Endothelial cell of umbilical vein (primary cell): Measurements from ENCODE around the gene AGA. TPM values are rescaled to one million over a fixed set of nuclear protein-coding genes. Genes with fewer than 3 reads are reported as not detected.

Source experiments
- BruUV-seq: library from RNA; stranded (reverse); fragments of 400-500 nt; replicated peaks from 2 replicates; lab custom pipeline; 2021; lab: Mats Ljungman, UMichigan
- CTCF ChIA-PET: fragments of 300-600, 350-600 bp; sonication (Branson Sonifier 250); formaldehyde crosslinking; loops from one replicate; lab custom pipeline; 2021; ENCODE audit warnings: antibody characterized with exemption, inconsistent platforms; lab: Charles Lee
- POLR2A ChIA-PET: fragments of 300-600, 350-600 bp; sonication (Branson Sonifier 250); formaldehyde crosslinking; loops from one replicate; lab custom pipeline; 2021; ENCODE audit warnings: antibody characterized with exemption, inconsistent platforms; lab: Charles Lee
- DNase-seq: peaks from one replicate; pipeline ENCODE4 v3.0.0-alpha.2; 2011; ENCODE audit warnings: low read depth, low spot score
- FAIRE-seq: peaks from 2 replicates; lab custom pipeline; 2011; peaks lifted over from hg19 to GRCh38; lab: Jason Lieb, UNC
- H2AFZ ChIP-seq: 2 replicates; pipeline ENCODE4 v1.6.0; 2012; ENCODE audit warnings: low read depth, low read length, control low read depth, inconsistent platforms
- H3K27ac ChIP-seq: 2 replicates; pipeline ENCODE4 v1.5.1; 2011; ENCODE audit warnings: low read depth, mild to moderate bottlenecking, control low read depth, low read length, moderate library complexity; ENCODE audit not compliant: insufficient read depth
- H3K27me3 ChIP-seq, 2 experiments: 2 replicates each; pipeline versions ENCODE4 v1.6.0 to v1.6.1; 2011; ENCODE audit warnings: low read length in 2 of 2, mixed read lengths in 1 of 2; ENCODE audit not compliant: control insufficient read depth in 2 of 2, insufficient read depth in 2 of 2
- H3K36me3 ChIP-seq, 2 experiments: 2 replicates in 1 of 2; 3 replicates in 1 of 2; pipeline ENCODE4 v1.5.1; 2011; ENCODE audit warnings: low read length in 2 of 2, mild to moderate bottlenecking in 1 of 2, moderate library complexity in 1 of 2; ENCODE audit not compliant: control insufficient read depth in 2 of 2, insufficient read depth in 2 of 2; ENCODE audit errors: extremely low read depth in 1 of 2
- H3K4me1 ChIP-seq: 3 replicates; pipeline ENCODE4 v1.5.1; 2011; ENCODE audit warnings: mild to moderate bottlenecking, low read length; ENCODE audit not compliant: control insufficient read depth, insufficient read depth; ENCODE audit errors: extremely low read depth
- H3K4me2 ChIP-seq: 2 replicates; pipeline ENCODE4 v1.6.1; 2011; ENCODE audit warnings: low read length, control low read depth, mixed read lengths; ENCODE audit not compliant: insufficient read depth
- H3K4me3 ChIP-seq, 3 experiments: fragments of 200-600 bp in 1 of 3; sonication (generic), shearing (Covaris generic) in 1 of 3; replicated peaks in 1 of 3; 2 replicates each; pipeline ENCODE4 v1.5.1; 2011 to 2016; ENCODE audit warnings: control low read depth in 3 of 3, low read length in 3 of 3, mild to moderate bottlenecking in 2 of 3, inconsistent platforms in 1 of 3, low read depth in 1 of 3, moderate library complexity in 1 of 3; ENCODE audit not compliant: insufficient read depth in 1 of 3
- H3K79me2 ChIP-seq: 2 replicates; pipeline ENCODE4 v1.6.0; 2012; ENCODE audit warnings: low read length, inconsistent platforms; ENCODE audit not compliant: control insufficient read depth, insufficient read depth
- H3K9ac ChIP-seq: replicated peaks from 2 replicates; pipeline ENCODE3; 2011; ENCODE audit warnings: low read length, control low read depth; ENCODE audit not compliant: insufficient read depth; ENCODE audit errors: extremely low read depth
- H3K9me1 ChIP-seq: replicated peaks from 3 replicates; pipeline ENCODE4 v1.6.0; 2011; ENCODE audit warnings: mild to moderate bottlenecking, low read length; ENCODE audit not compliant: control insufficient read depth, insufficient read depth; ENCODE audit errors: extremely low read depth
- H3K9me3 ChIP-seq: replicated peaks from 2 replicates; pipeline ENCODE4 v1.5.1; 2012; ENCODE audit warnings: low read length, inconsistent platforms; ENCODE audit not compliant: control insufficient read depth, insufficient read depth
- H4K20me1 ChIP-seq: replicated peaks from 2 replicates; pipeline ENCODE3; 2011; ENCODE audit warnings: mild to moderate bottlenecking, low read length; ENCODE audit not compliant: control insufficient read depth, insufficient read depth; ENCODE audit errors: extremely low read depth
- EZH2 ChIP-seq: IDR thresholded peaks from 2 replicates; pipeline ENCODE4 v1.6.1; 2012; ENCODE audit warnings: borderline replicate concordance, low read depth, mild to moderate bottlenecking, moderate library complexity, low read length, inconsistent platforms; ENCODE audit not compliant: severe bottlenecking
- MYC ChIP-seq: IDR thresholded peaks from one replicate; pipeline ENCODE4 v1.6.1; 2011; ENCODE audit warnings: mild to moderate bottlenecking, low read depth, low read length
- dilution Hi-C: fragments of 300-500 bp; cut with MboI; formaldehyde crosslinking; loops from one replicate; pipeline ENCODE4 v1.15.0; 2019; ENCODE audit warnings: low sequenced_read_pairs; ENCODE audit not compliant: extremely low pct_ligation_motif_present
- intact Hi-C: fragments of 100-400 bp; cut with micrococcal nuclease; formaldehyde crosslinking; loops from one replicate; pipeline ENCODE4 v1.10.0; 2022
- polyA plus RNA-seq, 4 experiments: library from polyadenylated mRNA; depleted of rRNA in 3 of 4; stranded (reverse) in 3 of 4; unstranded in 1 of 4; fragments of >200 nt; gene quantifications; 2 replicates each; pipeline versions ENCODE4 v1.2.1 to v1.2.3, GENCODE V29; 2011 to 2012; ENCODE audit warnings: missing spikeins in 1 of 4
- total RNA-seq: library from RNA; stranded (reverse); gene quantifications from 2 replicates; pipeline ENCODE4 v1.2.3, GENCODE V29; 2021
- TF ChIP-seq, protein P1 (sequence below): IDR thresholded peaks from 2 replicates; pipeline ENCODE4 v1.6.1; 2011; ENCODE audit not compliant: insufficient read depth, insufficient read length
- TF ChIP-seq, protein P2 (sequence below), 2 donors: IDR thresholded peaks; 1 replicate in 1 of 2; 2 replicates in 1 of 2; pipeline ENCODE4 v1.5.1; 2011; ENCODE audit warnings: low read length in 2 of 2, mild to moderate bottlenecking in 2 of 2, moderate library complexity in 2 of 2, control low read depth in 1 of 2, inconsistent platforms in 1 of 2, low read depth in 1 of 2; ENCODE audit not compliant: insufficient read depth in 1 of 2; ENCODE audit errors: extremely low read depth in 1 of 2

The AGA gene
- total and polyA plus RNA-seq, 2 donors (not counting 3 experiments of a cell fraction or from before 2014, with no cell fraction given), result 14.1 to 16.9 TPM

DNA sequence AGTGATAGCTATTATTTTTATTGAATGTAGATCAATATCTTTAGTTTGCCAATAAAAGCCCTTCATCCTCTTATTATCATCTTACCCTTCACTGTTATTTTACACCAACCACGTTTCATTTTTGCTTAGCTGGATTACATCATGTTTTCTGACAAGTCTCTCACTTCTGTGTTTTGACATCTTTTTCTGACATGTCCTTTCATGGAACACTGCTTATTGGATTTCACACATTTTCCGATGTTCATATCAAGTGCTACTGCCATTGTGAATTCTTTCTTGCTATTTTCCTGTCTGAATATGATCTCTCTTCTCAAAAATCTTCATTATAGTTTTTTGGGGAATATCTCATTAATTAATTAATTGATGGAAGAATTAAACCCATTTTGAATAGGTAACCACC, 48.5 kb upstream of the AGA start:
- no peak overlapping the region for H3K4me2 ChIP-seq
- no peaks in the 10 kb centered on the region for H3K9me3 ChIP-seq
- no peaks in the 10 kb centered on the region for H3K36me3 ChIP-seq
- dilution Hi-C loops (no loop called here), intact Hi-C loops (no loop called here)
- no peaks in the 10 kb centered on the region for H3K79me2 ChIP-seq
- TF ChIP-seq, protein P1, sequence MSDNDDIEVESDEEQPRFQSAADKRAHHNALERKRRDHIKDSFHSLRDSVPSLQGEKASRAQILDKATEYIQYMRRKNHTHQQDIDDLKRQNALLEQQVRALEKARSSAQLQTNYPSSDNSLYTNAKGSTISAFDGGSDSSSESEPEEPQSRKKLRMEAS, result no peak
- TF ChIP-seq EZH2, result no peak
- TF ChIP-seq, protein P2, sequence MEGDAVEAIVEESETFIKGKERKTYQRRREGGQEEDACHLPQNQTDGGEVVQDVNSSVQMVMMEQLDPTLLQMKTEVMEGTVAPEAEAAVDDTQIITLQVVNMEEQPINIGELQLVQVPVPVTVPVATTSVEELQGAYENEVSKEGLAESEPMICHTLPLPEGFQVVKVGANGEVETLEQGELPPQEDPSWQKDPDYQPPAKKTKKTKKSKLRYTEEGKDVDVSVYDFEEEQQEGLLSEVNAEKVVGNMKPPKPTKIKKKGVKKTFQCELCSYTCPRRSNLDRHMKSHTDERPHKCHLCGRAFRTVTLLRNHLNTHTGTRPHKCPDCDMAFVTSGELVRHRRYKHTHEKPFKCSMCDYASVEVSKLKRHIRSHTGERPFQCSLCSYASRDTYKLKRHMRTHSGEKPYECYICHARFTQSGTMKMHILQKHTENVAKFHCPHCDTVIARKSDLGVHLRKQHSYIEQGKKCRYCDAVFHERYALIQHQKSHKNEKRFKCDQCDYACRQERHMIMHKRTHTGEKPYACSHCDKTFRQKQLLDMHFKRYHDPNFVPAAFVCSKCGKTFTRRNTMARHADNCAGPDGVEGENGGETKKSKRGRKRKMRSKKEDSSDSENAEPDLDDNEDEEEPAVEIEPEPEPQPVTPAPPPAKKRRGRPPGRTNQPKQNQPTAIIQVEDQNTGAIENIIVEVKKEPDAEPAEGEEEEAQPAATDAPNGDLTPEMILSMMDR (IDR thresholded peaks at IDR 0.05; ENCODE audit: extremely low read depth in 1 of 2, insufficient read depth in 1 of 2, low read depth in 1 of 2, low read length in 2 of 2), result no peak
- no peak for TF ChIP-seq MYC
- POLR2A ChIA-PET, result no interaction called here
- no peaks in the 10 kb centered on the region for H3K27me3 ChIP-seq
- no peak overlapping the region for H2AFZ ChIP-seq
- no peak overlapping the region for H3K4me3 ChIP-seq
- BruUV-seq, result no TSS peak
- H3K4me1 ChIP-seq, result no peaks in the 10 kb centered on the region
- CTCF ChIA-PET, result no interaction called here
- no peaks in the 10 kb centered on the region for H4K20me1 ChIP-seq
- H3K27ac ChIP-seq, result no peak overlapping the region
- H3K9ac ChIP-seq, result no peak overlapping the region
- no peak for FAIRE-seq
- H3K9me1 ChIP-seq, result no peaks in the 10 kb centered on the region
- no peak for DNase-seq
